Measurements from ENCODE around the gene KRTAP10-4.

DNA sequence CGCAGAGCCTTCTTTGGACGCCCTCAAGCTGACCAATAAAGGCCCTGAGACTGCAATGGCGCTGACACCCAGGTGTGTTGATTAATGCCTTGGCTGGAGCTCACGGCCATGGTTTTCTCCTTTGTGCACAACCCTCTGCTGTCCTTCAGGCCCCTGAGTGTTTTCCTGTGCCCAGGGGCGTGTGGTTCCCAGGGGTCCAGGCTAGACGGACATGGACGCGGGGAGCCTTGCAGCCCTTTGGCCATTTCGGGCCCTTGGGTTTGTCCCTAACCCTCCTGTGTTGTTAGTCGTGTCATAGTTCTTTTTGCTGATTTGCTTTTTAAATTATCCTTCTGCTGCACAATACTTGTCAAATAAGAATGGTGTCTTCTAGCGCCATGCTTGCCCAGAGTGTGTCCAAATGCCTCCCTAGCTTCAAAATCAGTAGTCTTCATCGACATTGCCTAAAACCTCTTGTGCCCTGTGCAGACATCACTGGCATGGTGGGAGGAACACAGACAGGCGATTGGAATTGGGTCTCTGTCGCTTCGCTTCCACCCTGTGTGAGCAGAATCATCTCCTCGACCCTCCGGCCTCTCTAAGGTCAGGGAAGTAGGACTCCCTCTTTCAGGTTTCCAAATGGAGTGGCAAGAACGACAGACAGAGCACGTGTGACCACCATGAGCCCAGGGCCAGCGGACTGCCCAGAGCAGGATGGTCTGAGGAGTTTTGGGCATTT lies 1.9 kb downstream of the KRTAP10-4 start:
- no peak for TF ChIP-seq POLR2A (IDR thresholded peaks at IDR 0.05)
- TF ChIP-seq, protein P1, sequence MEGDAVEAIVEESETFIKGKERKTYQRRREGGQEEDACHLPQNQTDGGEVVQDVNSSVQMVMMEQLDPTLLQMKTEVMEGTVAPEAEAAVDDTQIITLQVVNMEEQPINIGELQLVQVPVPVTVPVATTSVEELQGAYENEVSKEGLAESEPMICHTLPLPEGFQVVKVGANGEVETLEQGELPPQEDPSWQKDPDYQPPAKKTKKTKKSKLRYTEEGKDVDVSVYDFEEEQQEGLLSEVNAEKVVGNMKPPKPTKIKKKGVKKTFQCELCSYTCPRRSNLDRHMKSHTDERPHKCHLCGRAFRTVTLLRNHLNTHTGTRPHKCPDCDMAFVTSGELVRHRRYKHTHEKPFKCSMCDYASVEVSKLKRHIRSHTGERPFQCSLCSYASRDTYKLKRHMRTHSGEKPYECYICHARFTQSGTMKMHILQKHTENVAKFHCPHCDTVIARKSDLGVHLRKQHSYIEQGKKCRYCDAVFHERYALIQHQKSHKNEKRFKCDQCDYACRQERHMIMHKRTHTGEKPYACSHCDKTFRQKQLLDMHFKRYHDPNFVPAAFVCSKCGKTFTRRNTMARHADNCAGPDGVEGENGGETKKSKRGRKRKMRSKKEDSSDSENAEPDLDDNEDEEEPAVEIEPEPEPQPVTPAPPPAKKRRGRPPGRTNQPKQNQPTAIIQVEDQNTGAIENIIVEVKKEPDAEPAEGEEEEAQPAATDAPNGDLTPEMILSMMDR (IDR thresholded peaks at IDR 0.05) = no peak
